Activated CD4-positive, alpha-beta T cell treated with anti-CD3 and anti-CD28 coated beads, Interleukin-2, amount 50 U/mL, for 48 hours (primary cell): ENCODE results near the gene PSMD6.

Experiments
- DNase-seq, 2 experiments: peaks; one replicate each; pipeline ENCODE4 v3.0.0-alpha.2; 2020

Gene PSMD6

DNA sequence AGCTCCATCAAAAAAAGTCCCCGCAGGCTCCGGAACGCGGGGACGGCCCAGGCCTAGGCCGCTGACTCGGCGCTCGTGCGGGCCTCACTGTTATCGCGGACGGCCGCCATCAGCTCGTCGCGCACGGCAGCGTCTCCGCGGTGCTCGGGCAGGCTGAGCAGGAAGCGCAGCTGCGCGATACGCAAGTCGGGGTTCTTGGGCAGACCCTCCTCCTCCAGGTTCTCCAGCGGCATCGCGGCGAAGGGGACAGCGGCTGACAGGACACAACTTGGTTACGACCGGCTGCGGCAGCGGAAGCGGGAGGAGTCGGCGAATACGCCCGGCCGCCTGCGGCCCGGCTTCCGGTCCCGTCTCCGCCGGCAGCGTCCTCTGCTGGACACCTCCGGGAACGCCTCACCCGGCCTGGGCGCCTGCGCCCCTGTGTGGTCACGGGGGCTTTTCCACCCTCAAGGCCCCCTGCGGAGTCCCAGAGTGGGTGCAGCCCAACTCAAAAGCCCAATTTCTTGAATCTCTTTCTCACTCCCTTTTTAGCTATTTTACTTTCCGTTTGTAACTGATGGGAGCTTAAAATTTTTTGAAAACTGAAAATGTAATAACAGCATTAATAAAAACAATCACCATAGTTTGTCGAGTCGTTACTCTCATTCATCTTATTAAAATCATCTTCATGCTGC lies at the start of gene PSMD6:
Gene PSMD6, minus strand, starts transcription at position 308 of the 674 bp plus-strand sequence. Its CDS starts 75 bp downstream, at position 233.
- DNase-seq: peak; percentile 94

- DNase-seq: no peak
Observed at GRCh38 chr3:64072126-64072525, 48.8 kb upstream of the PSMD6 start.

DNA sequence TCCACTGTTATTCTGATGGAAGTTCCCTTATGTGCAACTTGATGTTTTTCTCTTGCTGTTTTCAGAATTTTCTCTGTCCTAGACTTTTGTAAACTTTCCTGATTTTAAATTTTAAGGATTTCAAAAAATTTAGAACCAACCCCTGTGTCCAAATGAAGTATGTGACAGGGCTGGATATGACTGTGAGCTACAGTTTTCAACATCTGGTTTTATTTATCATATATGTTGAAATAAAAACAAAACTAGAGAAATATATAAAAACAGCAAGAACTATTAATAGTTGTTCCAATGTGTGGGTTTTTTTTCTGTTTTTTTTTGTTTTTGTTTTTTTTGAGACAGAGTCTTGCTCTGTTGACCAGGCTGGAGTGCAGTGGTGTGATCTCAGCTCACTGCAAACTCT lies 47.4 kb upstream of the PSMD6 start:
- DNase-seq: no peak

GRCh38 chr3:64067506-64068346 lies 44.4 kb upstream of the PSMD6 start:
- no peak for DNase-seq

GRCh38 chr3:64064804-64065203 lies 41.5 kb upstream of the PSMD6 start:
- no peak for DNase-seq

DNA sequence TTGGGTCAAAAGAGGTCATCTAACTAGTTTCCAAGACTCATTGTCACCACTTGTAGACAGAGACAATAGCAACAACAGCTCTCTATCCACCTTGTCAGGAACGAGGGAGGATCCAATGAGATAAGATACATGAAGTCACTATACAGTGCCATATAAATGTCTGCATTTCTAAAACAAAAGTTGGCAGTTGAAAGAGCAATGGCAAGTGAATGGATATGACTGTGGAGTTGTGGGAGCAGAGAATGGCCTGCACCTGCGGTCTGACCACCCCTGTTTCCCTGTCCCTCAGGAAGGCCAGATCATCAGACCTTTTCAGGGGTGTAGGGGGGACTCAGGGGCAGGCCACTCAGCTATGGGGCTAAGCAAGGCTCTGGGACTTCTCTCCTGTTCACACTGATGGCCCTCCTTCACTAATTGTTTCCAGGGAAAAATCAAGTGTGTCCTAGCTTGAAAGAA lies 40.7 kb upstream of the PSMD6 start:
- no peak for DNase-seq

DNA sequence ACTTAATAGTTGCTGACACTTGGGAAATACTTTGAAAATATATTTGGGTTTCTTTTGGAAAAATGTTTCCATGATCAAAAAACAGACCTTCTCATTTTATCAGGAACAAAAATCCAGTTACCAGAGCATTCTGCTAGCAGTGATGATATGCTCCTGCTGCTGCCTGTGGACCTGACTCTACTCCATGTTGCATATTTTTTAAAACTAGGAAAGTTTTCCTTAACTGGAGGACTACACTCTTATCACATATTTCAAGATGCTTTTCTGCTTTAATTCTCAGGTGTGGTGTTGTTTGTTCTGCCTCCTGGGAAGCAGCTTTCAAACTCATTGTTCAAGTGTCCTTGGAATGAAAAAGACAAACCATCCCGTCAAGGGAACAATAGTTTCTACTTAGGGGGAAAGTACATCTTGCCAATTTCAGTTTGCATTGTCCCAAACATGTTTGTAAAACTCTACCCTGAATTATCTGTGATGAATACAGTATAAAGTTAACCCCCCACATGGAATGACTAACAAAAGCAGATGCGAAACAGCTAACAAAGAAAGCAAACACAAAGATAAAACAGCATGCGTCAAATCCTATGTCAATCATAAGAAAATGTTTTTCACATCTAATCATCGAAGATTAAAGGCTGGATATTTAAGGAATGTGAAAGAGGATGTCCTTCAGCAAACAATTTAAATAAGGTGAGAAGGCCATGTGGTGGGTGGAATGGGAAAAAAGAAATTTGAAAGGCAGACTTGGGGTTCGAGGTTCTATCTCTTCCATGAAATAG lies 40.1 kb upstream of the PSMD6 start:
- no peak for DNase-seq

- DNase-seq: no peak
Observed at GRCh38 chr3:64061628-64062027, 38.3 kb upstream of the PSMD6 start.

GRCh38 chr3:64059484-64060175 lies 36.3 kb upstream of the PSMD6 start:
- DNase-seq: no peak

DNA sequence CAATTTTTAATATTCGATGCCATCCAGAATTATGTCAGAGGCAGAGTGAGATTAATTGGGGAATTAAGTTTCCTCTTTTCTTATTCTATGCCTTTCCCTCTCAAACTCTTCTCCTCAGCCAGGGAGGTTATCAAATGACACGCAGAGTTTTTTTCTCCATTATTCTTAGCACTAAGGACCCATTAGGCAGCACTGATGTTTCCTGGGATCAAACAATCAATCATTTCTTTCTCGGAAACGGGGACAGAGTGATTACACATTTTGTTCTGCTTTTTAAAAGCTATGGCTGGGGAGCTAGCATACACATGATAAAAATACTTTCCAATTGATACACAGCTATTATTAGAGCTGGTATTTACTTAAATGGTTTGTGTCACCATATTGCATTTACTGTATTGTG lies 35.3 kb upstream of the PSMD6 start:
- DNase-seq: no peak

DNA sequence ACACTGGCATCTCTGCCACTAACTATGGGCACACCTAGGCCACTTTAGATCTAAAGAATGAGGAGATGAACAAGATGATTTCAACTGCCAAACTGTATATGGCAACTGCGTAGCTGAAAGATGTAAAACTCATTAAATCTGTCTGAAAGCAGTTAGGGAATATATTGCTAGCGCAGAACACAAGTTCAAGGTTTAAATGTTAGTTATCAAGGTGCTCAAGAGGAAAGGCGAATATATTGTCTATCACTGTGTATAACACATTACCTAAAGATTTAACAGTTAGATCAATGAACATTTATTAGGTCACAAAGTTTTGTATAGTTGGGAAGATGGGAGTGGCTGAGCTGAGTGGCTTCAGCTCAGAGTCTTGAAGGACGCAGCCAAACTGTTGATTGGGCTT lies 33.9 kb upstream of the PSMD6 start:
- DNase-seq: no peak

- DNase-seq: no peak
Observed at GRCh38 chr3:64056606-64057180, 33.4 kb upstream of the PSMD6 start.

DNA sequence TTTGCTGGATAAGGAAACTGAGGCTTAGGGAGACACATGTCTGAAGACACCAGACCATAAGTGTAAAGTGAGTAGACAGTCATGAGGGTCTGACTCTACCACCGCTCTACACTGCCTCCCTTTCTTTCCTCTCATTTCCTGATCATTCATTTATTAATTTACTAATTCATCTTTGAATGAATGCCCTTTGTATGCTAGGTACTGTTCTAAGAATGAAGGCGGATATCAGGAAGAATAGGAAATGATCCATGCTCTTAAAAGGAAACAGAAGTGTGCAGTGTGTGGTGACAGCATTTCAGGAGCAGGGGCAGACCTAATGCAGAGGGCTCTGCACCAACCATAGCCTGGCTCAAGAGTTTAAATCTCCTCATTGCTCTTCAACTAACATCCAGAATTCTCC lies 31.8 kb upstream of the PSMD6 start:
- DNase-seq: no peak

GRCh38 chr3:64054488-64054887 lies 31.2 kb upstream of the PSMD6 start:
- DNase-seq: no peak

GRCh38 chr3:64053581-64053980 lies 30.3 kb upstream of the PSMD6 start:
- no peak for DNase-seq

- DNase-seq: no peak
Observed at GRCh38 chr3:64053117-64053516, 29.8 kb upstream of the PSMD6 start.

GRCh38 chr3:64049832-64050231 lies 26.5 kb upstream of the PSMD6 start:
- no peak for DNase-seq

- peak; percentile 12 to 22 for DNase-seq
Observed at GRCh38 chr3:64049136-64049535, 25.8 kb upstream of the PSMD6 start.

- peak in 1 of 2 experiments; percentile 4 for DNase-seq
Observed at GRCh38 chr3:64048631-64049061, 25.4 kb upstream of the PSMD6 start.

DNA sequence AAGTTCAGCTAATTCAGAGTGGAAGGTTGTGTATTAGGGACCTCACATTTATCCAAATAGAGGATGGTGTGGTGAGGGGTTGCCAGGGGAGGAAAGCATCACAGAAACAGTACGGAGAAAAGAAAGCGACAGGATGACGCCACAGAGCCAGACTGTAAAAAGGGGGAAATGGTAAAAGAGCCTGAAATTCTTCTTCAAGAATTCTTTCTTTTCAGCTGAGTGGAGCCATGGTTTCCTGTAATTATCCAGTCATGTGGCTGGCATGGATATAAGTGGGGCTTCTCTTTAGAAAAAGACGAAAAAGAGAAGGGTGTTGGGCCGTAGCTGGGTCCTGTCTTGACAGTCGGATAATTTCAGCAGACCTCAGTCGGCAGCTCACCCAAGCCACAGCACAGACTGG lies 24.5 kb upstream of the PSMD6 start:
- DNase-seq: no peak

DNA sequence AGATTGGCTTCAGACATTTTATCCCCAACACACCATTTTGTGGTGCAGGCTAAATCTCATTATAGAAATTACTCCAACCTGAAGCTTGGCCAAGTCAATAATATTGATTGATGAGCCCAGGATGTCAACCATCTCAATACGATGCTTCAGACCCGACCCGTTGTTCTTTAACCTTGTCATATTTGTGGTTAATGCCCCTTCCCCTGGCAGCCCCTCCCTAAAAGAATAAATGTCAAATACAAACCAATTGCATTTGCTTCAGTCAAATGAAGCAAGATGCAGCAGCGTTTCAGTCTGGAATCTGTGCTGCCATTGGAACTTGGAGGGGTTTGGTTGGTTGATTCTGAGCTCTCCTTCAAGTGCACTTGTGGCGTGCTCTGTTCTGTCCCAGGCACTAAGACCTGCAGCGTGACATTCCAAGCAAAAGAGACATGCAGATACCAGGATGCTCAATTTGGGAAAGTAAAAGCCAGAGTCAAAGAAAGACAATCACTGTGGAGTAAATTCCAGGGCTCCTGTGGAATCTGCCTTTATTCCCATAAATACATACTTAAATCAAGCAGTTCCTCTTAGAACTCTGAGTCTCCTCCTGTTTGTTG lies 23.8 kb upstream of the PSMD6 start:
- DNase-seq: no peak

- DNase-seq: no peak
Observed at GRCh38 chr3:64046592-64046991, 23.3 kb upstream of the PSMD6 start.
